Right atrium auricular region (tissue), 2 donors: ENCODE results near the gene MTAP. TPM values are rescaled to one million over a fixed set of nuclear protein-coding genes. Genes with fewer than 3 reads are reported as not detected.

Experiments
- DNase-seq: peaks from one replicate; pipeline ENCODE4 v3.0.0-alpha.2; 2019; ENCODE audit warnings: low spot score
- H3K27ac ChIP-seq, 2 donors: fragments of 200-600 bp; sonication (generic); 1 replicate in 1 of 2; 2 replicates in 1 of 2; pipeline ENCODE4 v1.5.1; 2016 to 2019
- H3K27me3 ChIP-seq, 2 donors: fragments of 200-600 bp; sonication (generic); one replicate each; pipeline versions ENCODE4 v1.5.1 to v1.6.0; 2017 to 2019
- H3K36me3 ChIP-seq: fragments of 200-600 bp; sonication (generic); one replicate; pipeline ENCODE4 v1.5.1; 2016
- H3K4me1 ChIP-seq, 2 donors: fragments of 200-600 bp; sonication (generic); one replicate each; pipeline versions ENCODE4 v1.5.1 to v1.6.0; 2017 to 2019
- H3K4me3 ChIP-seq, 2 donors: fragments of 200-600 bp; sonication (generic); 1 replicate in 1 of 2; 2 replicates in 1 of 2; pipeline ENCODE4 v1.5.1; 2017 to 2019; ENCODE audit warnings: mild to moderate bottlenecking in 1 of 2, moderate library complexity in 1 of 2
- H3K9me3 ChIP-seq, 2 donors: fragments of 200-600 bp; sonication (generic); one replicate each; pipeline ENCODE4 v1.5.1; 2019
- CTCF ChIP-seq, 2 donors: fragments of 200-600 bp; sonication (generic); IDR thresholded peaks; one replicate each; pipeline ENCODE4 v1.5.1; 2019; ENCODE audit warnings: antibody characterized with exemption in 2 of 2
- total RNA-seq, 2 donors: library from RNA; depleted of rRNA; stranded (reverse); fragments of >200 nt; gene quantifications; one replicate each; pipeline ENCODE4 v1.1.0, GENCODE V29; 2016

The MTAP gene
- total RNA-seq, 2 donors from 2014 or later, result 9.1 to 10.3 TPM

- DNase-seq, result no peak
- no peak for TF ChIP-seq CTCF (IDR thresholded peaks at IDR 0.05)
- Histone ChIP-seq H3K4me1 (peaks cover 0 to 45% of the 10 kb centered on the region in 2 donors), H3K27me3 (no peaks in the 10 kb centered on the region), H3K36me3 (no peaks in the 10 kb centered on the region), H3K9me3 (no peaks in the 10 kb centered on the region), H3K4me3 (no peak overlapping the region), H3K27ac (no peak overlapping the region)
These were observed 2.4 kb downstream of the MTAP start for GRCh38 chr9:21804791-21805190.

GRCh38 chr9:21806644-21807043 is 4.2 kb downstream of the MTAP start:
- no peak for DNase-seq
- H3K9me3 ChIP-seq, result no peaks in the 10 kb centered on the region
- no peak overlapping the region for H3K27ac ChIP-seq
- no peaks in the 10 kb centered on the region for H3K36me3 ChIP-seq
- no peak for TF ChIP-seq CTCF (IDR thresholded peaks at IDR 0.05)
- H3K4me1 ChIP-seq, result peaks cover 0 to 58% of the 10 kb centered on the region in 2 donors
- no peak overlapping the region for H3K4me3 ChIP-seq
- H3K27me3 ChIP-seq, result no peaks in the 10 kb centered on the region

GRCh38 chr9:21810388-21810787 is 8.0 kb downstream of the MTAP start:
- H3K27me3 ChIP-seq, result no peaks in the 10 kb centered on the region
- H3K4me1 ChIP-seq, result peaks cover 0 to 44% of the 10 kb centered on the region in 2 donors
- H3K27ac ChIP-seq, result peak overlapping the region; percentile 15 to 45
- H3K4me3 ChIP-seq, result no peak overlapping the region
- no peak for DNase-seq
- no peaks in the 10 kb centered on the region for H3K9me3 ChIP-seq
- TF ChIP-seq CTCF (IDR thresholded peaks at IDR 0.05), result no peak
- no peaks in the 10 kb centered on the region for H3K36me3 ChIP-seq

GRCh38 chr9:21810881-21811280 is 8.4 kb downstream of the MTAP start:
- Histone ChIP-seq H3K27me3 (no peaks in the 10 kb centered on the region), H3K27ac (peak overlapping the region; percentile 15 to 45), H3K36me3 (peaks cover 4% of the 10 kb centered on the region), H3K9me3 (no peaks in the 10 kb centered on the region), H3K4me3 (no peak overlapping the region), H3K4me1 (peaks cover 0 to 43% of the 10 kb centered on the region in 2 donors)
- no peak for DNase-seq
- TF ChIP-seq CTCF (IDR thresholded peaks at IDR 0.05), result no peak

- Histone ChIP-seq H3K27ac (peak overlapping the region in 1 of 2 donors; percentile 45), H3K4me1 (peaks cover 0 to 33% of the 10 kb centered on the region in 2 donors), H3K36me3 (peaks cover 14% of the 10 kb centered on the region), H3K4me3 (no peak overlapping the region), H3K27me3 (no peaks in the 10 kb centered on the region), H3K9me3 (no peaks in the 10 kb centered on the region)
- DNase-seq, result no peak
- TF ChIP-seq CTCF (IDR thresholded peaks at IDR 0.05), result no peak
These were observed 9.5 kb downstream of the MTAP start for GRCh38 chr9:21811914-21812313.

GRCh38 chr9:21812415-21812814 is 10.0 kb downstream of the MTAP start:
- peaks cover 19% of the 10 kb centered on the region for H3K36me3 ChIP-seq

More at GRCh38 chr9:21812415-21812814, 10.0 kb downstream of the MTAP start:
- DNase-seq, result no peak
- Histone ChIP-seq H3K27me3 (no peaks in the 10 kb centered on the region), H3K27ac (no peak overlapping the region), H3K9me3 (no peaks in the 10 kb centered on the region), H3K4me3 (no peak overlapping the region), H3K4me1 (peaks cover 0 to 28% of the 10 kb centered on the region in 2 donors)
- TF ChIP-seq CTCF (IDR thresholded peaks at IDR 0.05), result no peak
